GM12864 (cell line): ENCODE data around the gene ZNF665.
A peak's percentile ranks its signal among the peaks of the same experiment; 100 is the strongest.

Source experiments
- DNase-seq: peaks from one replicate; pipeline ENCODE4 v3.0.0-alpha.2; 2011; ENCODE audit warnings: low read depth
- H3K4me3 ChIP-seq: 2 replicates; pipeline ENCODE4 v1.5.1; 2011; ENCODE audit warnings: mild to moderate bottlenecking, low read depth, low read length, control low read depth
- TF ChIP-seq, protein P1 (sequence below): IDR thresholded peaks from 2 replicates; pipeline ENCODE4 v1.5.1; 2011; ENCODE audit warnings: low read depth, mild to moderate bottlenecking, moderate library complexity, low read length, control low read depth, inconsistent platforms; ENCODE audit errors: missing control alignments

ZNF665 gene

GRCh38 chr19:53177986-53178385, 15.2 kb downstream of the ZNF665 start:
- DNase-seq: no peak
- no peak overlapping the region for H3K4me3 ChIP-seq
- TF ChIP-seq, protein P1, sequence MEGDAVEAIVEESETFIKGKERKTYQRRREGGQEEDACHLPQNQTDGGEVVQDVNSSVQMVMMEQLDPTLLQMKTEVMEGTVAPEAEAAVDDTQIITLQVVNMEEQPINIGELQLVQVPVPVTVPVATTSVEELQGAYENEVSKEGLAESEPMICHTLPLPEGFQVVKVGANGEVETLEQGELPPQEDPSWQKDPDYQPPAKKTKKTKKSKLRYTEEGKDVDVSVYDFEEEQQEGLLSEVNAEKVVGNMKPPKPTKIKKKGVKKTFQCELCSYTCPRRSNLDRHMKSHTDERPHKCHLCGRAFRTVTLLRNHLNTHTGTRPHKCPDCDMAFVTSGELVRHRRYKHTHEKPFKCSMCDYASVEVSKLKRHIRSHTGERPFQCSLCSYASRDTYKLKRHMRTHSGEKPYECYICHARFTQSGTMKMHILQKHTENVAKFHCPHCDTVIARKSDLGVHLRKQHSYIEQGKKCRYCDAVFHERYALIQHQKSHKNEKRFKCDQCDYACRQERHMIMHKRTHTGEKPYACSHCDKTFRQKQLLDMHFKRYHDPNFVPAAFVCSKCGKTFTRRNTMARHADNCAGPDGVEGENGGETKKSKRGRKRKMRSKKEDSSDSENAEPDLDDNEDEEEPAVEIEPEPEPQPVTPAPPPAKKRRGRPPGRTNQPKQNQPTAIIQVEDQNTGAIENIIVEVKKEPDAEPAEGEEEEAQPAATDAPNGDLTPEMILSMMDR: no peak

- no peak for DNase-seq
- no peak overlapping the region for H3K4me3 ChIP-seq
- TF ChIP-seq, protein P1: no peak
These were observed 20.3 kb downstream of the ZNF665 start for GRCh38 chr19:53172889-53173288.

GRCh38 chr19:53165691-53166091, 27.5 kb downstream of the ZNF665 start:
- TF ChIP-seq, protein P1: no peak
- H3K4me3 ChIP-seq: no peak overlapping the region
- no peak for DNase-seq

GRCh38 chr19:53161123-53161522, 32.0 kb downstream of the ZNF665 start:
- no peak overlapping the region for H3K4me3 ChIP-seq
- DNase-seq: no peak
- TF ChIP-seq, protein P1: no peak

GRCh38 chr19:53160350-53160749, 32.8 kb downstream of the ZNF665 start:
- DNase-seq: no peak
- TF ChIP-seq, protein P1: no peak

GRCh38 chr19:53158119-53158656, 35.0 kb downstream of the ZNF665 start:
- peak overlapping the region; percentile 83 for H3K4me3 ChIP-seq
- TF ChIP-seq, protein P1: no peak
- DNase-seq: peak; percentile 7

More at GRCh38 chr19:53160350-53160749, 32.8 kb downstream of the ZNF665 start:
- no peak overlapping the region for H3K4me3 ChIP-seq

- no peak for DNase-seq
- TF ChIP-seq, protein P1: no peak
- H3K4me3 ChIP-seq: peak overlapping the region; percentile 83
These were observed 35.5 kb downstream of the ZNF665 start for GRCh38 chr19:53157626-53158025.
